B cell (primary cell): ENCODE measurements around the gene FKRP. TPM values are rescaled to one million over a fixed set of nuclear protein-coding genes. Genes with fewer than 3 reads are reported as not detected.

Experiments
- ATAC-seq: fragments of 200-7000 bp; cut with Tn5 transposase; one replicate; pipeline ENCODE4 v1.10.0; 2021; ENCODE audit warnings: low read depth, mild to moderate bottlenecking, moderate number of reproducible peaks, moderate library complexity
- CTCF ChIA-PET: fragments of 350-600 bp; sonication (Branson Sonifier 250); formaldehyde crosslinking; loops from one replicate; lab custom pipeline; 2021; ENCODE audit warnings: antibody characterized with exemption, inconsistent platforms; lab: Charles Lee
- POLR2A ChIA-PET: fragments of 350-600 bp; sonication (Branson Sonifier 250); formaldehyde crosslinking; loops from one replicate; lab custom pipeline; 2021; ENCODE audit warnings: antibody characterized with exemption; lab: Charles Lee
- DNase-seq: peaks from one replicate; pipeline ENCODE4 v3.0.0; 2013
- H2AFZ ChIP-seq: 2 replicates; pipeline ENCODE4 v1.6.1; 2012; ENCODE audit warnings: mild to moderate bottlenecking, low read depth, low read length; ENCODE audit not compliant: insufficient read depth, poor library complexity, severe bottlenecking
- H3K27ac ChIP-seq, 2 donors: 1 replicate in 1 of 2; 2 replicates in 1 of 2; pipeline ENCODE4 v1.5.1; 2012 to 2013; ENCODE audit warnings: low read length in 2 of 2, mild to moderate bottlenecking in 2 of 2, moderate library complexity in 1 of 2
- H3K27me3 ChIP-seq, 4 experiments: fragments of 200-600 bp in 1 of 4; sonication (generic) in 1 of 4; replicated peaks in 1 of 4; 1 replicate in 2 of 4; 2 replicates in 2 of 4; pipeline versions ENCODE4 v1.6.1 to v1.7.0; 2013 to 2016; ENCODE audit warnings: low read length in 3 of 4, mild to moderate bottlenecking in 2 of 4, mixed read lengths in 1 of 4, moderate library complexity in 1 of 4; ENCODE audit not compliant: insufficient read depth in 4 of 4, control insufficient read depth in 3 of 4; ENCODE audit errors: control extremely low read depth in 1 of 4
- H3K36me3 ChIP-seq, 2 experiments: replicated peaks in 1 of 2; 1 replicate in 1 of 2; 2 replicates in 1 of 2; pipeline versions ENCODE4 v1.6.1 to v1.7.1; 2013; ENCODE audit warnings: low read length in 1 of 2; ENCODE audit not compliant: insufficient read depth in 2 of 2, control insufficient read depth in 1 of 2; ENCODE audit errors: control extremely low read depth in 1 of 2, extremely low read depth in 1 of 2
- H3K4me1 ChIP-seq, 2 donors: fragments of 200-600 bp in 1 of 2; sonication (generic) in 1 of 2; 1 replicate in 1 of 2; 2 replicates in 1 of 2; pipeline versions ENCODE4 v1.5.1 to v1.6.1; 2013 to 2017; ENCODE audit warnings: low read length in 2 of 2; ENCODE audit not compliant: control insufficient read depth in 2 of 2, insufficient read depth in 2 of 2
- H3K4me2 ChIP-seq: replicated peaks from 2 replicates; pipeline ENCODE3; 2012; ENCODE audit warnings: mild to moderate bottlenecking, low read depth, low read length; ENCODE audit not compliant: poor library complexity, severe bottlenecking
- H3K4me3 ChIP-seq, 5 experiments: fragments of 200-600 bp in 1 of 5; sonication (generic) in 1 of 5; 1 replicate in 3 of 5; 2 replicates in 2 of 5; pipeline versions ENCODE4 v1.5.1 to v1.7.0; 2011 to 2016; ENCODE audit warnings: low read length in 4 of 5, mild to moderate bottlenecking in 4 of 5, low read depth in 2 of 5, control low read depth in 1 of 5, moderate library complexity in 1 of 5; ENCODE audit not compliant: insufficient read depth in 1 of 5; ENCODE audit errors: control extremely low read depth in 1 of 5, extremely low read depth in 1 of 5
- H3K79me2 ChIP-seq: fragments of 200-600 bp; sonication (generic); one replicate; pipeline ENCODE4 v1.6.0; 2016; ENCODE audit warnings: low read length; ENCODE audit not compliant: control insufficient read depth, insufficient read depth
- H3K9ac ChIP-seq: fragments of 200-600 bp; sonication (generic); 2 replicates; pipeline ENCODE4 v1.6.1; 2017; ENCODE audit warnings: mild to moderate bottlenecking, low read length, moderate library complexity
- H3K9me3 ChIP-seq, 3 donors: one replicate each; pipeline versions ENCODE4 v1.6.1 to v1.7.1; 2013; ENCODE audit warnings: low read length in 2 of 3; ENCODE audit not compliant: control insufficient read depth in 2 of 3, insufficient read depth in 1 of 3; ENCODE audit errors: control extremely low read depth in 1 of 3
- H4K20me1 ChIP-seq: 2 replicates; pipeline ENCODE4 v1.6.0; 2012; ENCODE audit warnings: mild to moderate bottlenecking, low read length; ENCODE audit not compliant: insufficient read depth, control insufficient read depth, poor library complexity, severe bottlenecking
- H3K27ac Mint-ChIP-seq: one replicate; pipeline ENCODE4 v1.8.0; 2021; ENCODE audit warnings: mixed read lengths
- H3K27me3 Mint-ChIP-seq: one replicate; pipeline ENCODE4 v1.8.0; 2021; ENCODE audit warnings: mixed read lengths
- H3K4me1 Mint-ChIP-seq: one replicate; pipeline ENCODE4 v1.8.0; 2021; ENCODE audit warnings: mixed read lengths
- H3K4me3 Mint-ChIP-seq: one replicate; pipeline ENCODE4 v1.8.0; 2021; ENCODE audit warnings: mixed read lengths
- H3K9me3 Mint-ChIP-seq: one replicate; pipeline ENCODE4 v1.8.0; 2022; ENCODE audit warnings: mixed read lengths; ENCODE audit not compliant: insufficient read depth
- EZH2 ChIP-seq: IDR thresholded peaks from 2 replicates; pipeline ENCODE4 v1.6.1; 2012; ENCODE audit warnings: borderline replicate concordance, low read depth, mild to moderate bottlenecking, moderate library complexity, low read length; ENCODE audit not compliant: insufficient read depth, poor library complexity, severe bottlenecking
- WGBS: methylation state at CpG from one replicate; pipeline ENCODE4 v1.1.5; 2013; ENCODE audit warnings: missing lambda C conversion rate; ENCODE audit not compliant: insufficient coverage; 5-methylcytosine and 5-hydroxymethylcytosine counted together
- intact Hi-C: fragments of 100-400 bp; cut with micrococcal nuclease; formaldehyde crosslinking; loops from one replicate; pipeline ENCODE4 v1.10.0; 2022
- polyA plus RNA-seq: library from polyadenylated mRNA; depleted of rRNA; stranded (reverse); fragments of >200 nt; gene quantifications from 2 replicates; pipeline ENCODE4 v1.2.3, GENCODE V29; 2012
- total RNA-seq, 2 donors: library from RNA; stranded (reverse); fragments of 120-200 nt in 1 of 2; gene quantifications; 1 replicate in 1 of 2; 2 replicates in 1 of 2; pipeline versions ENCODE4 v1.2.3 to v1.2.4, GENCODE V29; 2013 to 2022
- TF ChIP-seq, protein P1 (sequence below): fragments of 200-600 bp; IDR thresholded peaks from one replicate; pipeline ENCODE4 v1.8.0; 2022; ENCODE audit warnings: antibody characterized with exemption, mild to moderate bottlenecking

FKRP gene
- total and polyA plus RNA-seq, 2 donors (not counting 1 experiment from before 2014, with no cell fraction given) = 30.2 to 38.8 TPM

DNA sequence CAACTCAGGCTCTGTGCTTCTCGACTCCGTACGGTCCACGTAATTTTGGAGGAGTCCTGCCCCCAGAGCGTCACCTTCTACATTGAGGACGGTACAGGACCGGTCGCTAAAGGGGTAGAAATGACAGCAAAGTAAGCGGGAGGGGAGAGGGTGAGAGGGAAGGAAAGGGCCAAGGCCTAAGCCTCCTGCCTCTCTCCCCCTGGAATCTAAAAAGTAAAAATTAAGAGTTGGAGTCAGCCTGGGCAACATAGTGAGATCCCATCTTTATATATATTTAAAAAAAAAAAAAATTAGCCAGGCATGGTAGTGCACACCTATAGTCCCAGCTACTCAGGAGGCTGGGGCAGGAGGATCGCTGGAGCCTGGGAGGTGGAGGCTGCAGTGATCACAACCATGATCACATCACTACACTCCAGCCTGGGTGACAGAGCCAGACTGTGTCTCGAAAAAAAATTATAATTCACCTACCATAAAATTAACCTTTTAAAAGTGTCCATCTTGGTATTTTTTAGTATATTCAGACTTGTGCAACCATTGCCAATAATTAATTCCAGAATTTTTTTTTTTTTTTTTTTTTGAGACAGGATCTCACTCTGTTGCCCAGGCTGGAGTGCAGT lies 29.9 kb downstream of the FKRP start:
- no peak for DNase-seq
- H3K79me2 ChIP-seq = no peaks in the 10 kb centered on the region
- POLR2A ChIA-PET = no interaction called here
- H3K9me3 ChIP-seq = no peaks in the 10 kb centered on the region
- H3K4me2 ChIP-seq = no peak overlapping the region
- Mint-ChIP-seq H3K4me3 (no peak overlapping the region), H3K4me1 (peaks cover 2% of the 10 kb centered on the region), H3K27me3 (no peaks in the 10 kb centered on the region), H3K9me3 (no peaks in the 10 kb centered on the region), H3K27ac (no peak overlapping the region)
- CTCF ChIA-PET = interaction anchor here (0.7 kb wide), 1 partner anchor 81 kb away, joined by 3 read pairs; no protein-coding TSS in a partner anchor
- ATAC-seq = no peak
- TF ChIP-seq, protein P1, sequence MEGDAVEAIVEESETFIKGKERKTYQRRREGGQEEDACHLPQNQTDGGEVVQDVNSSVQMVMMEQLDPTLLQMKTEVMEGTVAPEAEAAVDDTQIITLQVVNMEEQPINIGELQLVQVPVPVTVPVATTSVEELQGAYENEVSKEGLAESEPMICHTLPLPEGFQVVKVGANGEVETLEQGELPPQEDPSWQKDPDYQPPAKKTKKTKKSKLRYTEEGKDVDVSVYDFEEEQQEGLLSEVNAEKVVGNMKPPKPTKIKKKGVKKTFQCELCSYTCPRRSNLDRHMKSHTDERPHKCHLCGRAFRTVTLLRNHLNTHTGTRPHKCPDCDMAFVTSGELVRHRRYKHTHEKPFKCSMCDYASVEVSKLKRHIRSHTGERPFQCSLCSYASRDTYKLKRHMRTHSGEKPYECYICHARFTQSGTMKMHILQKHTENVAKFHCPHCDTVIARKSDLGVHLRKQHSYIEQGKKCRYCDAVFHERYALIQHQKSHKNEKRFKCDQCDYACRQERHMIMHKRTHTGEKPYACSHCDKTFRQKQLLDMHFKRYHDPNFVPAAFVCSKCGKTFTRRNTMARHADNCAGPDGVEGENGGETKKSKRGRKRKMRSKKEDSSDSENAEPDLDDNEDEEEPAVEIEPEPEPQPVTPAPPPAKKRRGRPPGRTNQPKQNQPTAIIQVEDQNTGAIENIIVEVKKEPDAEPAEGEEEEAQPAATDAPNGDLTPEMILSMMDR = no peak
- H2AFZ ChIP-seq = no peak overlapping the region
- intact Hi-C loops = no loop called here
- H3K4me1 ChIP-seq = peaks cover 0 to 5% of the 10 kb centered on the region in 2 donors
- WGBS = 96% methylated on average over 5 of the region's 11 CpGs
- no peak overlapping the region for H3K27ac ChIP-seq
- peaks cover 0 to 52% of the 10 kb centered on the region in 2 experiments for H3K36me3 ChIP-seq
- no peak overlapping the region for H3K9ac ChIP-seq
- H3K27me3 ChIP-seq = no peaks in the 10 kb centered on the region
- no peaks in the 10 kb centered on the region for H4K20me1 ChIP-seq
- H3K4me3 ChIP-seq = no peak overlapping the region

DNA sequence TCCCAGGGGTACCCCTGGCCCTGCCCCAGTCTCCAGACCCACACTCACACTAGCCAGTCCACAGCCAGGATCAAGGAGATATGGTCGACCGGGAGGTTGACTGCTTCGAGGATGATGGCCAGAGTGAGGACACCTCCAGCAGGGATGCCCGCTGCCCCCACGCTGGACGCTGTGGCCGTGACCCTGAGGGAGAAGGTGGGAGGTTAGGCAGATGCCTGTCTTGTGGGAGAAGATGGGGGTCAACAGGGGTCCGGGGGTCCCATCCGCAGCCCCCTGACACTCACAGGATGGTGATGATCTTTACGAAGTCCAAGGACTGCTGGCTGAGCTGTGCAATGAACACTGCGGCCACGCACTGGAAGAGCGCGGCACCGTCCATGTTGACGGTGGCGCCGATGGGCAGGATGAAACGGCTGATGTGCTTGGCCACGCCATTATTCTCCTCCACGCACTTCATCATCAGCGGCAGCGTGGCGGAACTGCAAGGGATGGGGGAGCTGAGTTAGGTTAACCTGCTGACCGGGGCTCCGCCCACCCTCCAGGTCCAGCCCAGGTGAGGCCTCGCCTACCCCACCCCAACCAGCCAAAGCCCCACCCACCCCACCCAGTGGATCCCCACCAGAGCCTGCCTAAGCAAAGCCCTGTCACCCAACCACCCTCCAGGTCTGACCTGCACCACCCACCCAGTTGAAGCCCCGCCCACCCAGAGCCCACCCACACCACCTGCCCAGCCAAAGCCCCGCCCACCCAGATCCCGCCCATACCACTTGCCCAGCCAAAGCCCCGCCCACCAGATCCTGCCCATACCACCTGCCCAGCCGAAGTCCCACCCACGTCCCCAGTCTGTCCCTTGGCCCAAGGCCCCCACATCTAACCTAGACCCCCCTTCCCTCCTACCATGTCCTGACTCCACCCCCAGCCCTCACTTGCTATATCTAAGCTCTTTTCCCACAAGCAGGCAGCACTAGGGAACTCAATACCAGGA lies 31.4 kb downstream of the FKRP start:
- Mint-ChIP-seq H3K27me3 (no peaks in the 10 kb centered on the region), H3K4me1 (peaks cover 2% of the 10 kb centered on the region), H3K27ac (no peak overlapping the region), H3K4me3 (no peak overlapping the region), H3K9me3 (no peaks in the 10 kb centered on the region)
- DNase-seq (no peak), ATAC-seq (no peak)
- Histone ChIP-seq H2AFZ (no peak overlapping the region), H3K9ac (no peak overlapping the region), H3K79me2 (peaks cover 7% of the 10 kb centered on the region), H4K20me1 (no peaks in the 10 kb centered on the region), H3K4me3 (no peak overlapping the region), H3K9me3 (no peaks in the 10 kb centered on the region), H3K4me1 (peaks cover 0 to 5% of the 10 kb centered on the region in 2 donors), H3K27ac (no peak overlapping the region), H3K36me3 (peaks cover 0 to 62% of the 10 kb centered on the region in 2 experiments), H3K27me3 (no peaks in the 10 kb centered on the region), H3K4me2 (no peak overlapping the region)
- no peak for TF ChIP-seq EZH2
- TF ChIP-seq, protein P1 = no peak
- WGBS = 95% methylated on average over 17 of the region's 33 CpGs
- intact Hi-C loops = no loop called here
- POLR2A ChIA-PET = interaction anchor here (0.6 kb wide), 2 partner anchors 19 to 42 kb away, joined by 3 to 6 read pairs; no protein-coding TSS in a partner anchor
- CTCF ChIA-PET = interaction anchor here (1.1 to 1.5 kb wide), 5 partner anchors 11 to 28 kb away, joined by 3 to 6 read pairs (median 5); no protein-coding TSS in a partner anchor
